HG02759 (cell line): Measurements from ENCODE around the gene C10orf90.

ENCODE experiments used
- ATAC-seq: cut with Tn5 transposase; IDR thresholded peaks from one replicate; pipeline ENCODE4 v1.9.1; 2021; ENCODE audit warnings: mild to moderate bottlenecking, moderate library complexity; ENCODE audit not compliant: unreplicated experiment

The C10orf90 gene

GRCh38 chr10:126586128-126586527 is 84.4 kb downstream of the C10orf90 start:
- ATAC-seq, result no peak

- ATAC-seq, result no peak
Measured at GRCh38 chr10:126585249-126586017, 85.1 kb downstream of the C10orf90 start.

GRCh38 chr10:126584836-126585235 is 85.7 kb downstream of the C10orf90 start:
- ATAC-seq, result no peak

DNA sequence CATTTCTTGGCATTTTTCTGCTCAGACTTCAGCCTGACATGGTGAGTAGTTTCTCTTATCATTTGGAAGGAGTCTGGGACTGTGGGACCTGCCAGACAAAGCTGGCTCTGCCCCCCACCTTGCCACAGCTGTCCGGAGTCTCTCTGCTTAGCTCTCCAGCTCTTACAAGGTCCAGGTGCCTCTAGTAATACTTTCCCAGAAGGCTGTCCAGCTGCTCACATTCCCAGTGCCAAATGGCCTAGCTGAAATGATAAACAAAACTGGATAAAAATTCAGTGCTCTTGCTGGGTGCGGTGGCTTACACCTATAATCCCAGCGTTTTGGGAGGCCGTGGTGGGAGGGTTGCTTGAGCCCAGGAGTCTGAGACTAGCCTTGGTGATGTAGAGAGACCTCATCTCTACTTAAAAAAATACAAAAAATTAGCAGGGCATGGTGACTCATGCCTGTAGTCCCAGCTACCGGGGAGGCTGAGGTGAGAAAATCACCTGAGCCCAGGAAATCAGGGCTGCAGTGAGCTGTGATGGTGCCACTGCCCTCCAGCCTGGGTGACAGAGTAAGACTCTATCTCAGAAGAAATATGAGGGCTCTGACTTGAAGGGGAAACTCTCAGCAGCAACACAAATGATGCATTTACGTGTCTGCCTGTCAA is 86.8 kb downstream of the C10orf90 start:
- no peak for ATAC-seq

- no peak for ATAC-seq
Measured at GRCh38 chr10:126581648-126582046, 88.8 kb downstream of the C10orf90 start.

GRCh38 chr10:126580873-126581647 is 89.4 kb downstream of the C10orf90 start:
- ATAC-seq, result no peak

GRCh38 chr10:126576336-126576735 is 94.2 kb downstream of the C10orf90 start:
- no peak for ATAC-seq

DNA sequence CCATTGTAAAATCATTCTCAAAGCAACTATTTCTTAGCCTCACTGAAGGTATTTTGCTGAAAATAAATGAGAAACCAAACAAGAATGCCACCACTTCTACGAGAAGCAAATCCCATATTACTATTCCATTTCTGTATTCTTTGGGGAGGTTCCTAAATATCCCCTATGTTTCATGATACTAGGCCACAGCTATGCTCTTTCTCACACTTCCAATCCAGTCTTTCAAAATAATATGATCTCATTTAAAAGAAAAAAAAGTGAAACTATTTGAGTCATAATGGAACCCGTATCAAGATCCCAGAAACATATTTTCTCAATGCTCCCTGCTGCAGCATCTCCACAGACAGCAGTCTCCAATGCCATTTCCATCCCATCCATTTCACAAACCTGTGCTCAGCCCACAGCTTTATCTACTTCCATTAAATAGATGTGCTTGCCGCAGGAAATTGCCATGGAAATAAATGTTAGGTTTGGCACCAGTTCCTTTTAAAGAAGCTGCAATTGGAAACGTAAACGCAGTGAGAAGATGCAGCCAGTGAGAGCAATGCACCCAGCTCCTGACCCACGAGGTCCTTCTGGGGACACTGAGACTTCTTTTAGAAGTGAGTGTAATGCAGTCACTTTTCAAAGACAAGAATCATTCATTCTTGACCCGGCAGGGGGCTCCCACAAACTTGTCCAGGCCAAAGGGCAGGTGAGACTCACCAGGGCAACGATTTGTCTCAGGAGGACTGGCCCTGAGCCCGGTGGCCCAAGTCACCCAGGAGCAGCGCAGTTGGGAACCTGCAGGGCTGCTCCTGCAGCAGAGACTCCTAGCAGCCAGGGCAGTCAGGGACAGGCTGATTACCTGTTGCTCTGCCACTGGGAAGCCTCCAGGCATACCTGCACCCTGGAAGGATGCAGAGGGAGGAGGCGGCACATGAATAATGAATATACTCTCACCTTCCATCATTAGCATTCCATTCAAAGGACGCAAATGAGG is 99.6 kb downstream of the C10orf90 start:
- ATAC-seq, result no peak

GRCh38 chr10:126570245-126570570 is 100.3 kb downstream of the C10orf90 start:
- ATAC-seq, result no peak

- ATAC-seq, result no peak
Measured at GRCh38 chr10:126569513-126570244, 100.8 kb downstream of the C10orf90 start.

- ATAC-seq, result no peak
Measured at GRCh38 chr10:126568809-126569385, 101.6 kb downstream of the C10orf90 start.

DNA sequence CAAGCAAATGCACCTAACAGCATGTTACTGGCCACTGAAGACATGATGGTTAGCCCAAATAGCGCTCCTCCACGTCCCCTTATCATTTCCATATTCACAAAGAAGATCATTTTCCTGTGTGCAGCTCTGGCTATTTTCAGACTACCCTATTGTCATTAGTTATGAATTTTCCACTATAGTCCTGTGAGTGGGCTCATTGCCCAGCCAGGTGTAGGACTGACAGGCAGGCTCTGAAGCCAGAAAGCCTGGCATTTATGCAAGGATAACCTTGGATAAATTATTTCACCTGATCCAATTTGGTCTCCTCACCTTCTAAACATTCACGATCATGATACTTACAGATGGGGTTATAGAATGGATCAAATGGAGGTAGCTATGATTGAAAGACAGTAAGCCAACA is 104.6 kb downstream of the C10orf90 start:
- ATAC-seq, result no peak

DNA sequence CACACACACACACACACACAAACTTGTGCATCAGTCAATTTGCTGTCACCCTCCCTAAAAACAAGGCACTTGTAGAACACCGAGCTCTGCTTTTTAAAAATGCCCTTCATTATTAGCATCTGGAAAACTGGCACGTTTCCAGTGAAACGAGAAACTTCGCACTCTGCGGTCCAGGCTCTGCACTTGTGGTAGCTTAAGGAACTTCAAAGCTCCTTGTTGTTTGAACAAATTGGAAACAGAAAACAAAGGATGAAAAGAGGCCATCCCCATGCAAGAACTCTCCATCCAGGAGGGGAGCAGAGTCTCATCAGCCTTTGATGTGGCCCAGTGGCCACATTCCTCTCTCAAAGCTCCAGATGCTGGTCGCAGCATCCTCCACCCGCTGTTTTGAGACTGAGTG is 105.1 kb downstream of the C10orf90 start:
- ATAC-seq, result no peak

DNA sequence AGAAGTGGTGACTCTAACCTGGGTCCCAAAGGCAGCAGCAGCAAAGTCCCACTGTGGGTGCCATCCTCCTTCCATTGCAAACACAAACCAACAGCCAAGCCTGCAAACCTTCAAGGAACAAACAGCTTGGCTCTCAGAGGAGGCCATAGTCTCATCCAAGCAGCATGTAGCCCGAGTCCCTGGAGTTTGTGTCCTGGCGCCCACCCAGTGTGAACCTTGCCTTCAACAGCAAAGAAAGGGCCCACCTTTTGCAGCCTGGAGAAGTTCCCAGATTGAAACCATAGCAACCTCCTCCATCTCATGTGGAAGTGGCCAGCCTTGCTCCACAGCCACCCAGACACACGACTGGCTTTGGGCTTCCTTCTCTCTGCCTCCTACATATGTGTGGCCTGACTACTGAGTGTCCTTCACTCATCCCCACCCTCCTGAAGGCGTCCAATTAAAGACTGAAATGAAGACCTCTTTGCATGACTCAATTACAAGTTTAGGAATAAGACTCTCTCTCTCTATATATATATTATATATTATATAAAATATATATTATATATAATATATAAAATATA is 106.1 kb downstream of the C10orf90 start:
- no peak for ATAC-seq

GRCh38 chr10:126563361-126563760 is 107.1 kb downstream of the C10orf90 start:
- no peak for ATAC-seq

DNA sequence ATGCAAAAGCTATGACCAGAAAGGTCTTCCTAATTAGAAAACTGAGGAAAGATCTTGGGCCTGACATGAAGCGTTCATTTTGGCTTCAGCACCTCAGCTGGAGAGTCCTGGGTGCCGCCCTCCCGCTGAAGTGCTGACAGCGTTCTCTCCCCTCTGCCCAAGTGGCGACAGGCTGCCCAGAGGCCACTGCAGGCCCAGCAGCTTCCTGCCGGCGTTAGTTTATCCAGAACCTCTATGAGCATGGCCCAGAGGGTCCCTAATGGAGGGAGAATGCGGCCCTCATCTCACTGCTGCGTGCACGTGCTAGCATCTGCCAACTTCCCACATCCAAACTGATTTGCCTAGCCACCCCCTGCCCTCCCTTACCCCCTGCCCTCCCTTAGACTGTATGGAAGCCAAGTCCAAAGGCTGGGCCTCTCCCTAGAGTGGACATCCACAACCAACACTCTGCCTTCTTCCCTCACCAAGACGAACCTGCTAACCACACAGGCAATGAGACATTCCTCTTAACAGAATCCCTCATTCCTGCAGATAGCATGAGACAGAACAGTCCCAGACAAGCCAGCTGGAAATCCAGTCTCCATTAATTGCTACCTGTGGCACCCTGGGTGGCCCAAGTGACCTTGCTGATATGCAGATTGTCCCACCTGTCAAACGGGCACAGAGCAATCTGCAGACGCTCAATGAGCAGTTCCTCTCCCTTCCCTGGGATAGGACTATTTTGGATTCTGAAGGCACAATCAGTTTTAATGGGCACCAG is 108.4 kb downstream of the C10orf90 start:
- no peak for ATAC-seq

GRCh38 chr10:126561294-126561920 is 109.1 kb downstream of the C10orf90 start:
- ATAC-seq, result no peak

DNA sequence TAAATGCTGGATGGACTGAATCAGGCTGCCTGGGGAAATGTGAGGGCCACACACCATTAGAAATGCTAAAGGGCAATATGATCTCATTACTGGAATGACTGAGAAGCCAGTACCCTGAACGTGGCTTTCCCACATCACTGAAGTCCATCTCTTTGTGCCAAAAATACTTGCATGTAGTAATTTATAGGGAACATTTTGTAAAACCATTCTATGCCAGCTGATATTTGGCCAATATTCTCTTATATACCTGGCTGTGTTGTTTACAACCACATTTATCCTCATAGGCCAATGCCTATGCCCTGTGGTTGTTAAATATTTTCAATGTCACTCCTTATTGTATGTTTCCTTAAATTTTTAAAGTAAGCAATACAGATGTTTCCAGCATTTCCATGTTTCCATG is 111.6 kb downstream of the C10orf90 start:
- no peak for ATAC-seq
